Inflammatory macrophage treated with lipopolysaccharide for 4 hours (primary cell): Measurements from ENCODE around the gene GPR150.
A peak's percentile ranks its signal among the peaks of the same experiment; 100 is the strongest.

Experiments used
- DNase-seq: peaks from one replicate; pipeline ENCODE4 v3.0.0-alpha.2; 2020

Gene GPR150

GRCh38 chr5:95654196-95654595, 34.3 kb downstream of the GPR150 start:
- DNase-seq, result no peak

GRCh38 chr5:95655575-95655974, 35.7 kb downstream of the GPR150 start:
- no peak for DNase-seq

- no peak for DNase-seq
Measured at GRCh38 chr5:95660060-95660459, 40.2 kb downstream of the GPR150 start.

- no peak for DNase-seq
Measured at GRCh38 chr5:95662946-95663345, 43.1 kb downstream of the GPR150 start.

- peak; percentile 50 for DNase-seq
Measured at GRCh38 chr5:95664204-95664786, 44.4 kb downstream of the GPR150 start.

- peak; percentile 43 for DNase-seq
Measured at GRCh38 chr5:95667061-95667618, 47.3 kb downstream of the GPR150 start.

GRCh38 chr5:95667678-95668077, 47.8 kb downstream of the GPR150 start:
- DNase-seq, result no peak

GRCh38 chr5:95668216-95668615, 48.3 kb downstream of the GPR150 start:
- no peak for DNase-seq

GRCh38 chr5:95668728-95669127, 48.8 kb downstream of the GPR150 start:
- peak; percentile 11 for DNase-seq

- DNase-seq, result no peak
Measured at GRCh38 chr5:95669540-95669939, 49.7 kb downstream of the GPR150 start.

- no peak for DNase-seq
Measured at GRCh38 chr5:95669985-95670384, 50.1 kb downstream of the GPR150 start.

- DNase-seq, result no peak
Measured at GRCh38 chr5:95670568-95670967, 50.7 kb downstream of the GPR150 start.
